HG03280 (cell line): ENCODE measurements around the gene RIT2.
A peak's percentile ranks its signal among the peaks of the same experiment; 100 is the strongest.

ENCODE experiments used
- ATAC-seq: cut with Tn5 transposase; IDR thresholded peaks from one replicate; pipeline ENCODE4 v1.9.1; 2021; ENCODE audit warnings: mild to moderate bottlenecking, moderate library complexity; ENCODE audit not compliant: unreplicated experiment

The RIT2 gene

DNA sequence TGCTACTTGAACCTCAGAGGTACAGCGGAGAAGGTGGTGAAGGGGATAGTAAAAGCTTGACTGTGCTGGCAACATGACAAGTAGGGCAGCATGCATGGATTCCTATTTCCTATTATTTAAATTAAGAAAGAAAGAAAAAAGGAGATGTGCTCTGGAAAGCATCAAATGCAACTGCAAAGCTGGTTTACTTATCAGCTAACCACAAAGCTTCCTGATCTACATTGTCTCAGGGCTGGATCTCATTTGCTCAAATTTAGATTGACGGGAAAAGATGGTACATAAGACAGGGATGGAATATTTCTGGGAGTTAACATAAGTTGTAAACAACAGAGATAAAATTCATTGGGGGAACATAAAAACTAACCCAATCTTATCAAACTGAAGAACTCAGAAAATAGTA is 178.0 kb downstream of the RIT2 start:
- no peak for ATAC-seq

- ATAC-seq: peak; percentile 73
These were observed 179.2 kb downstream of the RIT2 start for GRCh38 chr18:42936289-42936688.

- ATAC-seq: no peak
These were observed 184.0 kb downstream of the RIT2 start for GRCh38 chr18:42931491-42931890.

DNA sequence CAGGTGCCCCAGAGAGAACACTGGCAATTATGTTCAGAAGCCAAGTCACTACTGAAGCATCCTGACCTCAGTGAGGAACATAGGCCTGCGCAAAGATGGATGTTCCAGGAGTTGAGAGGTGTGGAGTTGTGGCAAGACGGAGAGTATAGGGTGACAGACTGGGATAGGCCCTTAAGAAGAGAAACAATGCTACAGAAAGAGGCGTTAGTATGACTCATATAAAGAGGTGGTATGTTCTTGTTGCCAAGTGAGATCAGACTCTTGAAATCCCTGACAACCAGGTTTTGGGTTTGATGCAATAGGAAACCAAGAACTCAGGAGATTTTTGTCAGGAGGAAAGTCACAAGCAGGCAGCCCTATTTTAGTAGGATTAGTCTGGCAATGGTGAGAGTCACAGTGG is 185.6 kb downstream of the RIT2 start:
- no peak for ATAC-seq

DNA sequence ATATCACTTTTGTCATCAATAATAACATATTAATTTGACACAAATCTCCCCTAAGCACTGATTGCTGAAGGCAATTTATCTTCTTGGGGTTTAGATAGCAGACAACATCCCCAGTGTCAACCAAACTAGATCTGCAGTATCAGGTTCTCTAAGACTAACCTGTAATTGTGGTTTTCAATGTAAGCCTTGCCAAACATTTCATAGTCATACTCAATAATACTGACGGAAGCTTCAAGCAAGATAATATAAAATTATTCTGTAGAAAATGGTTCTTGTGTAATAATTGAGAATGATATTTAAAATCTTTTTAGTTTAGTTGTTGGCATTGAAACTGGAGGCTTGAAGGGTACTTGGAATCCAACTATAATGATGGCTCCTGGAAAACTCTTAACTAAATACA is 186.3 kb downstream of the RIT2 start:
- ATAC-seq: no peak

GRCh38 chr18:42925036-42925435 is 190.4 kb downstream of the RIT2 start:
- ATAC-seq: no peak

- no peak for ATAC-seq
These were observed 193.1 kb downstream of the RIT2 start for GRCh38 chr18:42922363-42922762.

- no peak for ATAC-seq
These were observed 194.2 kb downstream of the RIT2 start for GRCh38 chr18:42921226-42921737.

GRCh38 chr18:42920621-42921020 is 194.9 kb downstream of the RIT2 start:
- no peak for ATAC-seq

DNA sequence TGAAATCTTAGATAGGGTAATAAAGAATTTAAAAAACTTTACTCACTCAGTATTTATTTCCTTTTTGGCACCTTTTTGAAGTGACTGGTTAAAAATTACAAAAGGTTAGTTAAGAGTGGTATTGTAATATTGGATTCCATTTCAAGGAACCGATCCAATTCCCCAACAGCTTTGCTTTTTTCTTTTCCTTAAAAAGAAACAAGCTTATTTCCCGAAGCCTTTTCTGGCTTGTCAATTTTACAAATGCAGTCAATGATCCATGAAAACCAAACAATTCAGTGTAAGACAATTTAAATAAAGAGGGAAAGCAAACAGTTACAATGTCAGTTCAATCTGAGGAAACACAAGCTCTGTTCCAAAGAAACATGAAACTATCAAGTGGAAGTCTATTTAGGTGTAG is 200.2 kb downstream of the RIT2 start:
- ATAC-seq: no peak

DNA sequence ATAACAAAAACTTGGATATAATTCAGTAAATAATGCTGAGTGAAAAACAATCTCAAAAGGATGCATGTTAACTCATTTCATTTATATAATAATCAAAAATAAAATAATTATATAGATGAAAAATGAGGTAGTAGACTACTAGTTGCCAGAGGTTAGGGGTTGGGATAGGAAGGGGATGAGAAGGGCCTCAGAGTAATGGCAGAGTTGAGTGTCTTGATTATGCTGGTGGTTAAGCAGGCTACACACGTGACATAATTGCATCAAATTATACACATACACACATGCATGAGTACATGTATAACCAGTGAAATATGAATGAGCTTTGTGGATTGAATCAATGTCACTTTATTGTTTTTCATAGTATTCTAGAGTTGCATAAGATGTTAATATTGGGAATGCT is 201.0 kb downstream of the RIT2 start:
- ATAC-seq: no peak

GRCh38 chr18:42909095-42909494 is 206.4 kb downstream of the RIT2 start:
- no peak for ATAC-seq

DNA sequence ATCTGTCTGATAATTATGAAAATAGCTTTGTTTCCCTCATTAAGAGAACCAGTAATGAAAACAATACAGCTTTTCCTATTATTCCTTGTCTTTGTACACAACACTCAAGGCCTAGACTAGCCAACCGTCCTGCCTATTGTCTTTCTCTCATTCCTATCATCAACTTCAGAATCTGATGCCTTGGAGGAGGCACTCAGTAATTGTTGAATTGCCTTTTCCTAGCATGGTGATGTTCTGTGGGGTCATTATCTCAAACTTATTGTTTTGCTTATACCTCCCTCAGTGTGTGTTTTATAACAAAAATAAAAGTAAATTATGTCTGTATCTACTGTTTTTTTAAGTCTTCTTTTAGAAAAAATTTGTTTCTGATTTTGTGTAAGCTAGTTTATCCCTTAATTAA is 208.7 kb downstream of the RIT2 start:
- ATAC-seq: no peak

- no peak for ATAC-seq
These were observed 214.3 kb downstream of the RIT2 start for GRCh38 chr18:42901161-42901560.

DNA sequence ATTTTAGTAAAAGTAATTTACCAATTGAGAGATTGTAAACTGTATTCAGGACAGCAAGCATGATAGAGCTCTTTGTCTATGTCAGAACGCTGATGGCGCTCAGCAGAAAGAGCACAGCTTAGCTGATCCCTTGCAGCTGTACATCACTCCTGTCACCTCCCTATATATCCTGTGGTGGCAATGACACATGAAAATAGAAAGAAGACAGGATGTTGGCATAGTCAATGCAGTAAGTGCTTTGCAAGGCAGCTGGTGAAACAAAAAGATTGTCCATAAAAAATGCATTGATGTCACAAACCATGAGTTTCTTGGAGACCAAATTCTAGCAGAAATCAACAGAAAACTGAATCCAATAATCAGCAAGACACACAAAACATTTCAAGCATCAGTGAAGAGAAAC is 221.5 kb downstream of the RIT2 start:
- no peak for ATAC-seq

DNA sequence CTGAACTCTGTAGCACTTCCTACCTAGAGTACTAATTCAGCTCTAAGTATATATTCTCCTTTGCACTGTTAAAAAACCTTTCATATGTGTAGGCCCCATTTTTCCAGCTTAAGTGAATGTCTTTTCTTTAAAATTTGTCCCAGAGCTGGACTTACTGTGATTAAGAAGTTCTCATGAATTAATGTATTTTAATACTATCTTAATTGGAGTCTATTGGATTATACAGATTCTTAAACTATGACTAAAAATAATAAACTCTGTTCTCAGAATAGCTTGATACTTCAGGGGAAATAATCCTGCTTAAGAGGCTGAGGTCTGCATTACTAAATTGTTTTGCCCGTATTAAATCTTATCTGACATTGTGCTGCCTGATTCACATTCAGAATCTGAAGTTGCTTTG is 223.3 kb downstream of the RIT2 start:
- no peak for ATAC-seq

DNA sequence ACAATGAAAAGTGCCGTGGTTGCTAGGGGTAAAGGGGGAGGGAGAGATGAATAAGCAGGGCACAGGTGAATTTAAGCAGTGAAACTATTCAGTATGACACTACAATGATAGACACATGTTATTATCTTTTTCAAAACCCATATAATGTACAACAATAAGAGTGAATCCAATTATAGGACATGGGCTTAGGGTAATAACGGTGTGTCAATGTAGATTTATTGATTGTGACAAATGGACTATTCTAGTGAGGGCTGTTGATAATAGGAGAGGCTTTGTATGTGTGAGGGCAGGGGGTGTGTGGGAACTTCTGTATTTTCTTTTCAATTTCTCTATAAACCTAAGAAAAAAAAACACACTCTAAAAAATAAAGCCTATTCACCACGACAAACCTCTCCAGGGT is 223.8 kb downstream of the RIT2 start:
- ATAC-seq: no peak

GRCh38 chr18:42883169-42883568 is 232.3 kb downstream of the RIT2 start:
- ATAC-seq: no peak

GRCh38 chr18:42882122-42882521 is 233.4 kb downstream of the RIT2 start:
- no peak for ATAC-seq

DNA sequence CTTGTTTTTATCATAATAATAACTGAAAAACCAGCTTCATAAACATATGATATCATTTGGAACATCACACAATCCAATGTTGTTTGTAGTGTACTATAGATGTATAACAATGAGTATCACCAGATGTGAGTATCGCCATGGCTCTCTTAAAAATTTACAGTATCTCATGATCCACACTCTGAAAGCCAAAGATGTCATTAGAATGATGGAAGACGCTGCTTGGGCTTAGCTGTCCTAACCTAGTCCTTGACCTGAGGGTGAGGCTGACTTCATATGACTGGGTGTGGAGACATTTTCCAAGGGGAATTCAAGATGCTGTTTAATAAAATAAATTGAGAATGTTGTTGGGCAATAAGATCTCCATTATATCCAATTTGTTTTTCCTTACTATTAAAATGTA is 242.6 kb downstream of the RIT2 start:
- ATAC-seq: no peak

- ATAC-seq: no peak
These were observed 250.6 kb downstream of the RIT2 start for GRCh38 chr18:42864876-42865275.

- ATAC-seq: no peak
These were observed 254.2 kb downstream of the RIT2 start for GRCh38 chr18:42861271-42861670.

DNA sequence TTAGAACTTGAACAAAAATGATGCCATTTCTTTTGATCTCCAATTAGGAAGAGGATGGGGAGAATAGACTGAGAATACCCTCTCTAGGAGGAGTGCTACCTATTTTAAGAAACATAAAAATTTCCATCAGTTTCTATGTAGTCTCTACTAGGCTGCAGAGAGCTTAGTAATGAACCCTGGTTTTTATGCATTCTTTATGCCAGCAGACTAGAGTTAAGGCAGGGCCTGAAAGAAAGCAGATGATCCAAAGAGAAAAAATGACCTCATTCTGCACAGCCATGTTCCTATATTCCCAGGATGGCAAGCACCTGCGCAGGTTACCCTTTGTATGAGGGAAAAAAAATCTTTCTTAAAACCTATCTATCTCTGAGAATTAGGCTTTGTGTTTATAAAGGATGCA is 254.9 kb downstream of the RIT2 start:
- no peak for ATAC-seq

DNA sequence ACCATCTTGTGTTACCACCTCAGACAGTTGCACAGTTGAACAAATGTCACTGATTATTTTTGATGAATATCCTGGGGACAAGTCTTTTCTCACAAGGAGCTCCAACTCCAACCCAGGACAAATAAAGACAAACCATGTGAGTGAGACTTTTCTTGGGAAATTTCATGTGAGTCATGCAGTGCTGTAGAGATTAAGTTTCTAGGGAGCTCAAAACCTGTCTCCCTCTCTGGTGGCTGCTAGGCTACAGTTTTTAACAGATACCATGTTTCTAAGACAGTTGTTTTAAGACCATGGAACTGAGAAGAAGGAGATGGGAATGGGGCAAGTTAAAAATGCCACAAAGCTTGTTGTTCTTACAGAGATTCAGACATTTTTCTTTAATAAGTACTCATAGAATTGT is 255.5 kb downstream of the RIT2 start:
- ATAC-seq: no peak
